NCI-H187 (cell line): ENCODE data around the gene AP2A2.

ENCODE experiments used
- DNase-seq, 2 experiments: peaks; one replicate each; lab custom pipeline; 2025; lab: John Stamatoyannopoulos, UW

The AP2A2 gene

GRCh38 chr11:996681-997080 is 71.0 kb downstream of the AP2A2 start:
- DNase-seq = no peak

- no peak for DNase-seq
These were observed 72.2 kb downstream of the AP2A2 start for GRCh38 chr11:997907-998306.

DNA sequence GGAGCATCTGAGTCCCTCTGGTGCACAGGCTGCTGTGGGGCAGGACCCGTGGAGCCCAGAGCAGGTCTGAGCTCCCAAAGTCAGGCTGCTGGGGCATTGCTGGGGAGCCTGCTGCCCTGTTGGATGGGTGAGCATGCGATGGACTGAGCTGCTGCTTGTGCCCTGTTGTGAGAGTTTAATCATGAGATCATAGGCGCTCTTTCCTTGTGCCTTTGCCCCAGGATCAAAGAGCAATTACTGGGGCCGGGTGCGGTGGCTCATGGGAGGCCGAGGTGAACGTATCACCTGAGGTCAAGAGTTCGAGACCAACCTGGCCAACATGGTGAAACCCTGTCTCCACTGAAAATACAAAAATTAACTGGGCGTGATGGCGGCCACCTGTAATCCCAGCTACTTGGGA is 73.3 kb downstream of the AP2A2 start:
- no peak for DNase-seq

DNA sequence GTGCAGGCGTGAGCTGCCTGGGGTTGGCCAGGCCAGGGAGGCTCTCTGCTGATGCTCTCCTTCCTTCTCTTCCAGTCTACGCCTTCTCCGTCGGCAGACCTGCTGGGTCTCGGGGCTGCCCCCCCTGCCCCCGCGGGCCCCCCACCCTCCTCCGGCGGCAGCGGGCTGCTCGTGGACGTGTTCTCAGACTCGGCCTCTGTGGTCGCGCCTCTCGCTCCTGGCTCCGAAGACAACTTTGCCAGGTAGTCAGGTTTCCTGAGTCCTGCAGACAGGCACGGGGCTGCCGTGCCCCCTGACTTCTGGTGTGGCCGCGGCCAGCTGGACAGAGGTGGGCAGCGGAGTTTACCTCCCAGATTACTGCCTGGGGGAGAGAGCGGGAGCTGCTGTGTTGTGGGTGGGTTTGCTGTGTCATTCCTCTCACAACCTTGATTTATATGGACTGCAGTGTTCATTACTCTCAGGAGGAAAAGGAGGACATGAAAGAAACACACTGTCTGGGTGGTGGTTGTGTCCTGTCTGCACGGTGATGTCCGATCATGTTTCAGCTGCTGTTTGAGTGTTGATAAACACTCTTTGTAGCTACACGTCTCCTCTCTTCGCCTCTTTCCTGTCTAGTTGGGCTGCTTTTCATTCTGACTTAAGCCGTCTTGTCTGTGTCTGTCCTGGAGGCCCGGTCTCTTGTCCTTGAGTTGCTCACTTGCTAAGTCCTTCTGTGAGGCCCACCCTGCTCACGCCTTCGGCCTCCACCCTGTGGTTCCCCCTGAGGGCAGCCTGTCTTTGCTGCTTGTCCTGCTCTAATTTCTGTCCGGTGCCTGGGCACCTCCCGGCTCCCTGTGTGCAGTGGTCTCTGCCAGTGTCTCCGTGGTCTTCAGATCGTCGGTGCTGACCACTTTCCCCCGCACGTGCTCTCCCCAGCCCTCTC is 74.9 kb downstream of the AP2A2 start:
- DNase-seq = no peak

- DNase-seq = no peak
These were observed 76.1 kb downstream of the AP2A2 start for GRCh38 chr11:1001617-1002405.

- DNase-seq = no peak
These were observed 76.8 kb downstream of the AP2A2 start for GRCh38 chr11:1002406-1002984.

DNA sequence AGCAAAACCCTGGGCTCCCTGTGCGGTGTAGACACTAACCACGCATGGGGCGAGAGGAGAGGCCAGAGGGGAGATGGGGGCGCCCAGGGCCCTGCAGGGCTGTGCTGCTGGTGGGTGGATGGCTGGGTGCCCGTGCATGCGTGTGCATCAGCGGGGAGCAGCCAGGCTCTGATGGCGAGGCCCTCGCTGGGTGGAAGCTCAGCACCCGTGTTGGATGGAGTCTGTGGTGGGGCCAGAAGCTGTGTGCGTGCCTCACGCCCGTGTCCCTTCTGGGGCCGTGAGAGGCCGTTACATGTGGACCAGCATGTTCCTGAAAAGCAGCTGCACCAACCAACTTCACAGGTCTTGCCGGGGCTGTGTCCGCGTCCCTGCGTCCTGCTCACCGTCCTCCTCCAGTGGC is 77.5 kb downstream of the AP2A2 start:
- DNase-seq = no peak

GRCh38 chr11:1005928-1006327 is 80.3 kb downstream of the AP2A2 start:
- peak; percentile 32 for DNase-seq

DNA sequence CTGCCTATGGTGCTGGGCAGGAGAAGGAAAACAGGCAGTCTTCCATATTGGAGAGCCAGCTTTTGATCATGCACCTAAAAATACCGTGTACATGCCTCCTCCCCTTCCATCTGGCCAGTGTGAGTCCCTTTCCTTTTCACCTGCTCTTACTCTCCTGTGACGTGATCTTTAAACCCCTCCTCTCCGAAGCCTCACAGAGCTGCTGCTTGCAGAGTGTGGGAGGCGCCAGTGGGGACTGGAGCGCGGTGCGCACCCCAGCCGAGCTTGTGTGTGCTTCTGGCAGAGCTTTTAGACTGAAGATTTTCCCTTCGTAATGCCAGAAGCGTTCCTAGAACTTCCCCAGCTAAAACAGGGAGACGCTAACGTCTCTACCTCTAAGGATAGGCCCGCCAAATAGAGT is 81.1 kb downstream of the AP2A2 start:
- DNase-seq = peak; percentile 13 to 26

GRCh38 chr11:1007279-1007678 is 81.6 kb downstream of the AP2A2 start:
- DNase-seq = no peak

- no peak for DNase-seq
These were observed 82.5 kb downstream of the AP2A2 start for GRCh38 chr11:1008001-1008802.

DNA sequence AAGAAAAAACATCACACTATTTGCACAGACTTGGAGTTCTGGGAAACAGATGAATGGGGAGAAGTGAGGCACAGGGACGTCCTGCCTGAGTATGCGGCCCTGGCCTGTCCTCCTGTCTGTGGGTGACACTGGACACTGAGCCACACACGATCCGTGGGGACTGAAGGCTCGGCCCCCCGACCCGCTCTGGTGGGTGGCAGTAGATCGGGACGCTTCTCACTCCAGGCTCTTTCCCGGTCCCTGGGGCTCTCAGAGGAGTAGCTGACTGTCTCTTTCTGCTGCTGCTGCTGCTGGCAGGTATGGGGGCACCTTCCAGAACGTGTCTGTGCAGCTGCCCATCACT is 83.1 kb downstream of the AP2A2 start:
- DNase-seq = no peak

DNA sequence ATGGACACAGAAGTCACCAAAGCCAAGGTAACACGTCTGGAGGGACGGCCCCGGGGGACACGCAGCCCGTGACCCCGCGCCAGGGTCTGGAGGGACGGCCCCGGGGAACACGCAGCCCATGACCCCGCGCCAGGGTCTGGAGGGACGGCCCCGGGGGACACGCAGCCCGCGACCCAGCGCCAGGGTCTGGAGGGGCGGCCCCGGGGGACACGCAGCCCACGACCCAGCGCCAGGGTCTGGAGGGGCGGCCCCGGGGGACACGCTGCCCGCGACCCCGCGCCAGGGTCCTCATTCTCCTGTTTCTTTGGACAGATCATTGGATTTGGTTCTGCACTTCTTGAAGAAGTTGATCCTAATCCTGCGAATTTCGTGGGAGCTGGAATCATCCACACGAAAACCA is 83.7 kb downstream of the AP2A2 start:
- no peak for DNase-seq

DNA sequence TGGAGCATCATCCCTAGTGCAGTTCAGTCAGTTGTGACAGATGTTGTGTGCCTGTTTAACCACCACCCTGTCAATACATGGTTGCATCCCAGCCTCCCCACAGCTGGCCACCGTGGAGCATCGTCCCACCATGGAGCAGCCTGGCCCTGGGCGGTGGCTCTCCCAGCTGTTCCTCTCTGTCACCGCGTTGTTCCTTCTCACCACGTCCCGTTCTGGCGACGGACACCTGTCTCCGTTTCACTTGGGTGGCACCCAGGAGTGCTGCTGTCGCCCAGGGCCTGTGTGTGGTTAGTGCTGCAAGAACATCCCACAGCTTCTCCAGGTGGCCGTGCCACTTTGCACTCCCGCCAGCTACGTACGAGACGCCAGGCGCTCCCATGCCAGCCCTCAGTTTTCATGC is 84.3 kb downstream of the AP2A2 start:
- peak; percentile 26 to 27 for DNase-seq

- no peak for DNase-seq
These were observed 85.1 kb downstream of the AP2A2 start for GRCh38 chr11:1010551-1011319.

GRCh38 chr11:1011320-1011698 is 85.6 kb downstream of the AP2A2 start:
- DNase-seq = peak; percentile 14 to 24

DNA sequence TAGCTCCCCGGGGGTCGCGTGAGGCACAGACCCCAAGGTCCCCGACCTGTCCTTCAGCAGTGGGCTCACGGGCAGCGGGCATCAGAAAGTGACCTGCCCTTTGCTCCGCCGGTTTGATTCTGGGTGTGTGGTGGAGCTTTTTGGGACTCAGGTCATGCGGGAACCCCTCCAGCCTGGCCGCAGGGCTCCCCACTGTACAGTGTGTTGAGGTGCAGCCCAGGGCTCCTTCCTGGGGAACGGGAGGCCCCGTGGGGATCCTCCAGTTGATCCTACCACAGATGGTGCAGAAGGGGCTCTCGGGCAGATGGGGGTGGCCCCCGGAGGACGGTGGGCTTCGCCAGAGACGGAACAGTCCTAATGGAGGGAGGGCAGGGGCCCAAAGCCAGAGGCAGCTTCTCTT is 86.6 kb downstream of the AP2A2 start:
- DNase-seq = no peak

DNA sequence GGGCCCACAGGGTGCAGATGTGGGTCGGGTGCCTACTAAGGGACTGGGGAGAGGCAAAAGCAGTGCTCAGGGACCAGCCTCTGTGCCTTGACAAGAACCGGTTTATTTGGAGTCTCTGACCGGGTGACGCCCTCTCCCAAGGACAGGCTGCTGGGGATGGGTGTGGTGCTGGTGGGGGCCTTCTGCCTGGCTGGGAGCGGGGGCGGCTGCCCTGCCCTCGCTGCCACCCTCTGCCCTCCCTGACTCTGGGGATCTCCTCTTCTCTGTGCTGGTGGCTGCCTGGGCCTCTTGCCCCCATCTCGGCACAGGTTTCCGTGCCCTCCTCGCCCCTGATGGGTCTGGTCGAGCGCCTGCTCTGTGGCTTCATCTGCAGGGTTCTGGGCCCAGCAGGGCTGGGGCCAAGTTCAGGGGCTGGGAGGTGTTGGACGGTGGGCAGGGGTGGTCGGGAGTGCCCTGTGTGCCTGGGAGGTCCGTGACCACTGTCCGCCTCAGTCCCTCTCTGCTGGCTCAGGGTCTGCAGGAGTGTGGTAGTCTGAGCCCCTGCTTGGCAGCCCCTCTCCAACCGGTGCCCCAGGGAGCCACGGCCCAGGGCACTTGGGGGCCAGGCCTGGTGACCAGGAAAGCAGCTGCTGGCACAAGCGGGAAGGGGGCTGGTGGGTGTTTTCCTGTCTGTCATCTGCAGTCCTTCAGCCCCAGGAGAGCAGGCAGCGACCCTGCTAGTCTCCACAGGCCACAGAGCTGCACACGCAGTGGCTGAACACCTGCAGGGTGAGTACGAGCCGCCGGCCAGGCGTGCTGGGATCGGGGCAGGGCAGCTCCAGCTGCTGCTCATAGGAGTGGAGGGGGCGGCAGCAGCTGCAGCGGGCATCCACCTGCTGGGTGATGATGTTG is 87.3 kb downstream of the AP2A2 start:
- peak; percentile 32 to 87 for DNase-seq

DNA sequence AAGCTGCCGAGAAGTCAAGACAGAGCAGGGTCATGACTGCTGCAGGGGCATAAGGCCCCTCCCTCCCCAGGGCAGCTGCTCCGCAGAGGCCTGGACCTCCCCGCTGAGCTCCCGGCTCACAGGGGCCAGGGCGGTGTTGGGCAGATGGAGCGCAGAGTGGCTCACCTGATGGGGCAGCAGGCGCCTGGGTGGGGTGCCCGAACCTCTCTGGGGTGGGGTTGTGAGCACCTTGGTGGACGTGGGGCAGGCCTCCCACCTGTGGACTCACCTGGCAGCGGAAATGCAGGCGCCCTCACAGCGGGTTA is 87.9 kb downstream of the AP2A2 start:
- DNase-seq = no peak

DNA sequence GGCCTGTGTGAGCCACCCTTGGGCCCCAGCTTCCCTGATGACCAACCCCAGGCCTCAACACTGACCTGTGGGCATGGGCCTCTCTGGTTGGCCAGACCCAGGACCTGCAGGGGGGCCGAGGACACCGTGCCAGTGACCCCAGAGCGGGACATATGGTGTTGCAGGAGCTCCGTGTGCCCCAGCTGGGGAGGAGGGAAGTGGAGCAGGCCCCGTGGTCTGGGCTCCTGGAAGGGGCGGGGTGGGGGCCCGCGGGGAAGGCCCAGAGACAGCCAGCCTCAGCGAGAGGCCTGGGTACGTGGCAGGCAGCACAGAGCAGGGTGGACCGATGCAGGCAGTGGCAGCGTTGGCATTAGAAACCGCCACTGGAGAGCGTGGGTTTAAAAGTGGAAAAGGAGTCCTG is 88.6 kb downstream of the AP2A2 start:
- DNase-seq = no peak

DNA sequence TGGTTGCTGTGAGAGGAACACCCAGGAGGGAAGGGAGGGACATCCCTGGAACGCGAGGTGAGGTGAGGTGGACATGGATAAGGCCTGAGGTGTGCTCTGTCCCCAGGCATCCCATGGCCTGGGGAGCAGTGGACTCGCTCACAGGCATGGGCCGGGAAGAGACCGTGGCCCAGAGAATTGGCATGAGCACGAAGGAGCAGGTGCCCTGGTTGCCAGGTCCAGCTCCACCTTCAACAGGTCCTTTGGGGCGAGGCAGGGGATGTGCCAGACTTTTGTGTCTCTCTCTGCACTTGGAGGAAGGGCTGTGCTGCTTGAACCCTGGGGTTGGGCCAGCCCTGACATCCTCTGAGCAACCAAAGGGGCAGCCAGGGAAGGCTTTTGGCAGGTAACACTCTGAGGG is 89.4 kb downstream of the AP2A2 start:
- no peak for DNase-seq
